HG03108 (cell line): ENCODE data around the gene TAS2R41.
A peak's percentile ranks its signal among the peaks of the same experiment; 100 is the strongest.

ENCODE experiments used
- ATAC-seq: cut with Tn5 transposase; IDR thresholded peaks from one replicate; pipeline ENCODE4 v1.9.1; 2021; ENCODE audit warnings: moderate library complexity; ENCODE audit not compliant: unreplicated experiment

The TAS2R41 gene

GRCh38 chr7:143477501-143478150 lies at the start of gene TAS2R41:
TSS of gene TAS2R41 (plus strand) at chr7:143477873. CDS start at chr7:143477873, 0 bp downstream.
- no peak for ATAC-seq

GRCh38 chr7:143429770-143430698 lies 47.6 kb upstream of the TAS2R41 start:
- no peak for ATAC-seq

GRCh38 chr7:143431109-143431508 lies 46.6 kb upstream of the TAS2R41 start:
- ATAC-seq, result no peak

- no peak for ATAC-seq
These were observed 43.9 kb upstream of the TAS2R41 start for GRCh38 chr7:143433759-143434158.

GRCh38 chr7:143434660-143435059 lies 43.0 kb upstream of the TAS2R41 start:
- no peak for ATAC-seq

- no peak for ATAC-seq
These were observed 42.4 kb upstream of the TAS2R41 start for GRCh38 chr7:143435266-143435665.

GRCh38 chr7:143436325-143436946 lies 41.2 kb upstream of the TAS2R41 start:
- peak; percentile 72 for ATAC-seq

- ATAC-seq, result no peak
These were observed 40.1 kb upstream of the TAS2R41 start for GRCh38 chr7:143437578-143437977.

GRCh38 chr7:143439866-143440265 lies 37.8 kb upstream of the TAS2R41 start:
- no peak for ATAC-seq

GRCh38 chr7:143443153-143443552 lies 34.5 kb upstream of the TAS2R41 start, which contains the start of gene TAS2R60:
TSS of gene TAS2R60 (plus strand) at chr7:143443453. CDS start at chr7:143443453, 0 bp downstream.
- ATAC-seq, result no peak

GRCh38 chr7:143444063-143444782 lies 33.5 kb upstream of the TAS2R41 start:
- no peak for ATAC-seq

GRCh38 chr7:143444785-143445184 lies 32.9 kb upstream of the TAS2R41 start:
- ATAC-seq, result no peak

- ATAC-seq, result no peak
These were observed 30.2 kb upstream of the TAS2R41 start for GRCh38 chr7:143447466-143447865.

- ATAC-seq, result no peak
These were observed 29.2 kb upstream of the TAS2R41 start for GRCh38 chr7:143448429-143448828.

GRCh38 chr7:143449793-143450192 lies 27.9 kb upstream of the TAS2R41 start:
- no peak for ATAC-seq

- ATAC-seq, result no peak
These were observed 26.6 kb upstream of the TAS2R41 start for GRCh38 chr7:143451122-143451521.

GRCh38 chr7:143451746-143452145 lies 25.9 kb upstream of the TAS2R41 start:
- no peak for ATAC-seq

GRCh38 chr7:143452495-143452894 lies 25.2 kb upstream of the TAS2R41 start:
- ATAC-seq, result no peak

GRCh38 chr7:143454091-143454680 lies 23.5 kb upstream of the TAS2R41 start:
- ATAC-seq, result no peak

GRCh38 chr7:143455491-143455890 lies 22.2 kb upstream of the TAS2R41 start:
- ATAC-seq, result no peak
